Rectal smooth muscle tissue (tissue), 1 donor: ENCODE data around the gene ABCC3.

Experiments
- H3K27ac ChIP-seq: one replicate; pipeline ENCODE4 v1.7.0; 2013; ENCODE audit warnings: low read depth, low read length, inconsistent platforms
- H3K27me3 ChIP-seq: one replicate; pipeline ENCODE4 v1.7.0; 2013; ENCODE audit warnings: low read length; ENCODE audit not compliant: control insufficient read depth, insufficient read depth
- H3K36me3 ChIP-seq: one replicate; pipeline ENCODE4 v1.7.0; 2013; ENCODE audit warnings: low read length; ENCODE audit not compliant: control insufficient read depth, insufficient read depth
- H3K4me1 ChIP-seq: one replicate; pipeline ENCODE4 v1.7.0; 2013; ENCODE audit warnings: low read length; ENCODE audit not compliant: control insufficient read depth, insufficient read depth
- H3K4me3 ChIP-seq: one replicate; pipeline ENCODE4 v1.7.0; 2013; ENCODE audit warnings: low read length
- H3K9ac ChIP-seq: one replicate; pipeline ENCODE4 v1.7.0; 2013; ENCODE audit warnings: low read length

ABCC3 gene

GRCh38 chr17:50642722-50643656, 8.3 kb downstream of the ABCC3 start:
- H3K4me3 ChIP-seq, result no peak overlapping the region
- H3K9ac ChIP-seq, result no peak overlapping the region
- no peak overlapping the region for H3K27ac ChIP-seq
- H3K36me3 ChIP-seq, result no peaks in the 10 kb centered on the region
- H3K27me3 ChIP-seq, result no peaks in the 10 kb centered on the region
- peaks cover 3% of the 10 kb centered on the region for H3K4me1 ChIP-seq

- Histone ChIP-seq H3K27ac (no peak overlapping the region), H3K4me3 (no peak overlapping the region), H3K9ac (no peak overlapping the region), H3K36me3 (no peaks in the 10 kb centered on the region), H3K4me1 (no peaks in the 10 kb centered on the region), H3K27me3 (no peaks in the 10 kb centered on the region)
These were observed 11.3 kb downstream of the ABCC3 start for GRCh38 chr17:50645748-50646682.

GRCh38 chr17:50647187-50647586, 12.5 kb downstream of the ABCC3 start:
- H3K36me3 ChIP-seq, result no peaks in the 10 kb centered on the region
- no peak overlapping the region for H3K4me3 ChIP-seq
- H3K9ac ChIP-seq, result no peak overlapping the region
- no peaks in the 10 kb centered on the region for H3K4me1 ChIP-seq
- H3K27ac ChIP-seq, result no peak overlapping the region
- H3K27me3 ChIP-seq, result no peaks in the 10 kb centered on the region

GRCh38 chr17:50649042-50649908, 14.6 kb downstream of the ABCC3 start:
- no peaks in the 10 kb centered on the region for H3K36me3 ChIP-seq
- H3K9ac ChIP-seq, result no peak overlapping the region
- no peaks in the 10 kb centered on the region for H3K27me3 ChIP-seq
- no peak overlapping the region for H3K4me3 ChIP-seq
- H3K27ac ChIP-seq, result no peak overlapping the region
- H3K4me1 ChIP-seq, result no peaks in the 10 kb centered on the region

- H3K27ac ChIP-seq, result no peak overlapping the region
- H3K9ac ChIP-seq, result no peak overlapping the region
These were observed 17.0 kb downstream of the ABCC3 start for GRCh38 chr17:50651661-50652060.

GRCh38 chr17:50653738-50654137, 19.1 kb downstream of the ABCC3 start:
- H3K4me1 ChIP-seq, result no peaks in the 10 kb centered on the region
- H3K4me3 ChIP-seq, result no peak overlapping the region
- H3K36me3 ChIP-seq, result no peaks in the 10 kb centered on the region
- H3K27ac ChIP-seq, result no peak overlapping the region
- H3K9ac ChIP-seq, result no peak overlapping the region
- H3K27me3 ChIP-seq, result no peaks in the 10 kb centered on the region

More at GRCh38 chr17:50651661-50652060, 17.0 kb downstream of the ABCC3 start:
- Histone ChIP-seq H3K27me3 (no peaks in the 10 kb centered on the region), H3K36me3 (no peaks in the 10 kb centered on the region), H3K4me1 (no peaks in the 10 kb centered on the region), H3K4me3 (no peak overlapping the region)

- H3K27me3 ChIP-seq, result no peaks in the 10 kb centered on the region
- H3K4me3 ChIP-seq, result no peak overlapping the region
- peaks cover 3% of the 10 kb centered on the region for H3K4me1 ChIP-seq
- H3K36me3 ChIP-seq, result no peaks in the 10 kb centered on the region
- no peak overlapping the region for H3K9ac ChIP-seq
- no peak overlapping the region for H3K27ac ChIP-seq
These were observed 21.8 kb downstream of the ABCC3 start for GRCh38 chr17:50656509-50656908.

- Histone ChIP-seq H3K27ac (no peak overlapping the region), H3K36me3 (no peaks in the 10 kb centered on the region), H3K9ac (no peak overlapping the region), H3K4me3 (no peak overlapping the region), H3K4me1 (peaks cover 8% of the 10 kb centered on the region), H3K27me3 (no peaks in the 10 kb centered on the region)
These were observed 22.4 kb downstream of the ABCC3 start for GRCh38 chr17:50657054-50657453.

GRCh38 chr17:50657627-50658026, 22.9 kb downstream of the ABCC3 start:
- peaks cover 8% of the 10 kb centered on the region for H3K4me1 ChIP-seq
- no peaks in the 10 kb centered on the region for H3K27me3 ChIP-seq
- no peaks in the 10 kb centered on the region for H3K36me3 ChIP-seq
- no peak overlapping the region for H3K27ac ChIP-seq
- no peak overlapping the region for H3K9ac ChIP-seq
- H3K4me3 ChIP-seq, result no peak overlapping the region

- no peaks in the 10 kb centered on the region for H3K27me3 ChIP-seq
- H3K4me3 ChIP-seq, result no peak overlapping the region
- no peak overlapping the region for H3K27ac ChIP-seq
- H3K4me1 ChIP-seq, result peaks cover 8% of the 10 kb centered on the region
- no peak overlapping the region for H3K9ac ChIP-seq
- no peaks in the 10 kb centered on the region for H3K36me3 ChIP-seq
These were observed 23.9 kb downstream of the ABCC3 start for GRCh38 chr17:50658616-50659015.

- Histone ChIP-seq H3K36me3 (no peaks in the 10 kb centered on the region), H3K4me3 (no peak overlapping the region), H3K27me3 (no peaks in the 10 kb centered on the region), H3K4me1 (peaks cover 8% of the 10 kb centered on the region), H3K9ac (no peak overlapping the region), H3K27ac (no peak overlapping the region)
These were observed 24.5 kb downstream of the ABCC3 start for GRCh38 chr17:50659179-50659578.
